ENCODE data around the gene C17orf78.

GRCh38 chr17:37344519-37344918 is 31.3 kb upstream of the C17orf78 start:
- TF ChIP-seq CTCF (IDR thresholded peaks at IDR 0.05) = no peak
- TF ChIP-seq POLR2A (IDR thresholded peaks at IDR 0.05) = no peak

All from right lobe of liver (tissue), 4 donors.